AG04450 (cell line): ENCODE results near the gene UNK. TPM values are rescaled to one million over a fixed set of nuclear protein-coding genes. Genes with fewer than 3 reads are reported as not detected.

Experiments used
- CTCF ChIA-PET: fragments of 300-600, 350-600 bp; formaldehyde crosslinking; extraction: SDS; loops from one replicate; lab custom pipeline; 2022; ENCODE audit warnings: antibody characterized with exemption, inconsistent platforms; lab: Charles Lee
- POLR2A ChIA-PET: fragments of 350-600 bp; formaldehyde crosslinking; extraction: SDS; loops from one replicate; lab custom pipeline; 2021; ENCODE audit warnings: antibody characterized with exemption, inconsistent platforms; lab: Yijun Ruan, JAX
- DNase-seq: peaks from one replicate; pipeline ENCODE4 v3.0.0-alpha.2; 2011; ENCODE audit warnings: low read depth, low spot score
- H3K27ac ChIP-seq: one replicate; pipeline ENCODE4 v1.5.1; 2012; ENCODE audit warnings: low read depth, low read length, control low read depth
- H3K27me3 ChIP-seq: one replicate; pipeline ENCODE4 v1.6.0; 2012; ENCODE audit warnings: low read length; ENCODE audit not compliant: control insufficient read depth, insufficient read depth
- H3K4me3 ChIP-seq: 2 replicates; pipeline ENCODE4 v1.5.1; 2011; ENCODE audit warnings: mild to moderate bottlenecking, low read depth, low read length, control low read depth
- H3K9me3 ChIP-seq: 2 replicates; pipeline ENCODE4 v1.5.1; 2012; ENCODE audit warnings: low read length; ENCODE audit not compliant: control insufficient read depth, insufficient read depth
- polyA plus RNA-seq: library from polyadenylated mRNA; depleted of rRNA; stranded (reverse); fragments of >200 nt; gene quantifications from 2 replicates; pipeline ENCODE4 v1.2.3, GENCODE V29; 2011
- TF ChIP-seq, protein P1 (sequence below): IDR thresholded peaks from 2 replicates; pipeline ENCODE4 v1.5.1; 2011; ENCODE audit warnings: low read depth, low read length, control low read depth, inconsistent platforms

UNK gene
- polyA plus RNA-seq, 1 experiment = 11.4 TPM

DNA sequence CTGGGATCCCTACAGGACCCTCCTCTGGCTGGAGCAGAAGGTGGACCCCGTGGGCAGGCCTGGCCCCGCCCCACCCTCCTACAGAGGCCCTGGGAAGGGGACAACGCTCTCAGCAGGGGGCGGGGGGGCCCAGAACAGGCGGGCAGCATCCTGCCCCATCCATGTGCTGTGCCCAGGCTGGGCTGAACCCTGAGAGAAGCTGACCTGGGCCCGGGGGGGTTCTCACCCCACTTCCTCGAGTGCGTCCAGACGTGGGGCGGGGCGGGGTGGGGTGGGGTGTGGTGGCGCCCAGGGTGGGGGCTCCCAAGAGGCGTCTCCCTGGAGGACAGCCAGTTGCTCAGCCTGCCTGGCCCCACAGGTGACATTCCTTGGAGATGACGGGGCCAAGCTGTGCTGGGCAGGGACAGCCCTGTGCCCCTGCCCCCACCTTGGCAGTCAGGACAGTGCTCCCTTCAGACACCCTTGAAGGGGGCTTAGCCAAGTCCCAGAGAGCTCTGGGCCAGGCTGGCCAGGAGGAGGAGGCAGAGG is 60.0 kb downstream of the UNK start:
- Histone ChIP-seq H3K27ac (no peak overlapping the region), H3K27me3 (no peaks in the 10 kb centered on the region), H3K4me3 (no peak overlapping the region), H3K9me3 (no peaks in the 10 kb centered on the region)
- TF ChIP-seq, protein P1, sequence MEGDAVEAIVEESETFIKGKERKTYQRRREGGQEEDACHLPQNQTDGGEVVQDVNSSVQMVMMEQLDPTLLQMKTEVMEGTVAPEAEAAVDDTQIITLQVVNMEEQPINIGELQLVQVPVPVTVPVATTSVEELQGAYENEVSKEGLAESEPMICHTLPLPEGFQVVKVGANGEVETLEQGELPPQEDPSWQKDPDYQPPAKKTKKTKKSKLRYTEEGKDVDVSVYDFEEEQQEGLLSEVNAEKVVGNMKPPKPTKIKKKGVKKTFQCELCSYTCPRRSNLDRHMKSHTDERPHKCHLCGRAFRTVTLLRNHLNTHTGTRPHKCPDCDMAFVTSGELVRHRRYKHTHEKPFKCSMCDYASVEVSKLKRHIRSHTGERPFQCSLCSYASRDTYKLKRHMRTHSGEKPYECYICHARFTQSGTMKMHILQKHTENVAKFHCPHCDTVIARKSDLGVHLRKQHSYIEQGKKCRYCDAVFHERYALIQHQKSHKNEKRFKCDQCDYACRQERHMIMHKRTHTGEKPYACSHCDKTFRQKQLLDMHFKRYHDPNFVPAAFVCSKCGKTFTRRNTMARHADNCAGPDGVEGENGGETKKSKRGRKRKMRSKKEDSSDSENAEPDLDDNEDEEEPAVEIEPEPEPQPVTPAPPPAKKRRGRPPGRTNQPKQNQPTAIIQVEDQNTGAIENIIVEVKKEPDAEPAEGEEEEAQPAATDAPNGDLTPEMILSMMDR = no peak
- ChIA-PET CTCF (interaction anchor here (0.6 to 3.3 kb wide), 6 partner anchors 10 to 247 kb away, joined by 3 to 18 read pairs (median 4); partner anchors contain the start of gene WBP2), POLR2A (interaction anchor here (1.0 kb wide), 1 partner anchor 10 kb away, joined by 5 read pairs; the partner anchor contains the start of gene WBP2)
- no peak for DNase-seq

DNA sequence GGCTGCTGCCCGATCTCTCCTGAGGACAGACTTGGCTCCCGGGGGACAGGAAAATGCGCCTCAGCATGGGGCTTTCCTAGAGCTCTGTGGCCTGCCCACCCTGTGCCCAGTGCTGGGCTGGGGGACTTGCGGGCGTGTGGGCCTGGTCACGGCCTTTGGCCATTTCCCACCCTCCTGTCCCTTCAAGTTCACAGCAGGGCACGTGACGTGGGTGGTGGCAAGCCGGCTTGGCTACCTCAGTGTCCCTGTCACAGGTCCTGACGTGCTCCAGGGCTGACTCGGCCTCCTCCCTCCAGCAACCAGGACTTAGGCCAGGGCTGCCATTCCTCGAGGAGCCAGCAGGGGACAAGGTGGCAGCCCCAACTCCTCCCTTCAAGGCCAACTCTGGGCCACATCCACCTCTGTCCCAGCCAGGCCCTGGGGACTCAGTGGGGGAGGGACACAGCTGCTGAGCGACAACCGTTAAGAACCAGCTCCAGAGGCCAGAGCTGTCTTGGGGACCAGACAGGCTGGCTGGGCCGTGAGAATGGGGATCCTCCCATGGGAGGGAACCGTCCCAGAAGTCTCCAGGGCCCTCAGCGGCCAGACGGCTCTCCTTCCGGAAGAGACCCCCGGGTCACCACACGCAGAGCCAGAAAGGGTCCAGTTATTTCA is 60.6 kb downstream of the UNK start:
- no peaks in the 10 kb centered on the region for H3K9me3 ChIP-seq
- no peak for DNase-seq
- no peak overlapping the region for H3K27ac ChIP-seq

DNA sequence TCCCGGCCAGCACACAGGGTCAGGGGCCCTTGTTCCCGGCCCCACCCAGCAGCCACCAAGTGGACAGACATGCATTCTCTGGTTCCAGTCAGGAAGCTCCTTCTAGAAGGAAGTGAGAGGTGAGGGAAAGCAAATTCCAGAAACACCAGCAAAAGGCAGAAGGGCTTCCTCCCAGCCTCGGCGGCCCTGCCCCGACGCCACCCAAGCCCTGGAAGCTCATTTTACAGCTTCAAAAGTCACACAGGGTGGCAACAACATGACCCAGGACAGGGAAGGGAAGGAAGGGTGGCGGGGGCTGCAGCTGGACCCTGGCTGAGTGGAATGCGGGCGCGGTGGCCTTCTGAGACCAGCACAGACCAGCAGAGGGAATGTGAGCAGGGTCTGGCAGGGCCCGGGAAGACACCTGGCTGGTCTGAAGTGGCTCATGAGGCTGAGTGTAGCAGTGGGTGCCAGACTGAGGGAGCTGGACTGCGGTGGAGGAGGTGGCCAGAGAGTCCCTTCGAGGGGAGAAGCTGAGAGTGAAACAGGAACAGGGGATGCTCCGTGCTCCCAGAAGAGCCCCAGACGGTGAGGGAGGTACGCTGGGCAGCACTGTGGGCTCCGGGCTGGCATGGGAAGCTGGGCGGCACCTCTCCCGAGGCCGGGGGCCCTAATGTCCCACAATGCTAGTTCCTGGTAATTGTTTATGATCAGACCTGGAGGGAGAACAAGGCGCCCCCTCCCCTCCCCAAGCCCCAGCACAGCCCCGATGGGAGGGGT is 61.5 kb downstream of the UNK start:
- POLR2A ChIA-PET = interaction anchor here (1.0 to 1.5 kb wide), 3 partner anchors 9 to 66 kb away, joined by 3 to 5 read pairs (median 3); partner anchors contain the start of genes TRIM65 and WBP2
- CTCF ChIA-PET = interaction anchor here (0.6 to 3.3 kb wide), 8 partner anchors 9 to 426 kb away, joined by 3 to 18 read pairs (median 4); partner anchors contain the start of gene WBP2
- DNase-seq = no peak

More for the DNA sequence above, 60.6 kb downstream of the UNK start:
- ChIA-PET POLR2A (interaction anchor here (1.0 kb wide), 1 partner anchor 10 kb away, joined by 5 read pairs; the partner anchor contains the start of gene WBP2), CTCF (interaction anchor here (0.6 to 3.3 kb wide), 8 partner anchors 10 to 92 kb away, joined by 3 to 18 read pairs (median 3); partner anchors contain the start of gene WBP2)
- Histone ChIP-seq H3K4me3 (no peak overlapping the region), H3K27me3 (no peaks in the 10 kb centered on the region)
- TF ChIP-seq, protein P1 = peak; percentile 72

DNA sequence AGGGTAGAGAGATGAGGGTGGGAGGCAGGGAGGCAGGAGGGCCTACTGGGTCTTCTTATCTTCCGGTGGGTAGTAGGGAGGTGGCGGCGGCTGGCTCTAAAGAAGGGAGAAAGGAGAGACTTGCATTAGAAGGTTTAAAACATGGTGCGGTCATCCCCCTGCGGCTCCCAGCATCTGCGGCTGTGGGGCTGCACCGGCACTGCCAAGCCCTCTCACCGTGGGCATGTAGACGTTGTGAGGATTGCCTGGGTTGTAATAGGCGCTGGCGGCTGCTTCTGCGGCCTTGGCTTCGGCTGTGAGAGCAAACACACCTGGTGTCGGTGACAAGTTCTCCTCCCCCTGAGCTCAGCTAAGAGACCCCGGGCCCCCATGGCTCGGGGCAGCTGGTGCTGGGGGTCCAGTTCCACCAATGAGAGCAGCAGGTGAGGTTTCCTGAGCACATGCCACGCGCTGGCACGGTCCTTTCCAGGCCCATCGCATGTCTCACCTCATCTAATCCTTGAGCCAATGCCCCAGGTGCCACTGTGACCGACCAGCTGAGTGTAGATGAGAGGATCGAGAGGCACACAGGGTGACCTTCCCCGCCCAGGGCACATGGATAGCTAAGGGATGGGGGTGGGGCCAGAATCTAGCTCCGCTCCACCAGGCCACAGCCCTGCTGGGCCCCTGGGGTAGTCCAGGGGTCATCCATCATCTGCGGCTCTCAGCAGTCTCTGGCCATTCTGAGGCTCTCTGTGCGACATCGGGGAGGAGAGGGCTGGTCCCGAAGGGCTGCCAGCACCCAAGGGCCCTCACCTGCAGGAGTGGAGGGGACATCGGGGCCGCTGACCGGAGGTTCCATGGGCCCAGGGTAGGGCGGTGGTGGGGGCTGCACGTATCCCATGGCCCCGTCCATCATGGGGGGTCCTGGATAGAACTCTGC is 62.3 kb downstream of the UNK start:
- ChIA-PET POLR2A (interaction anchor here (1.0 to 1.5 kb wide), 3 partner anchors 8 to 67 kb away, joined by 3 to 5 read pairs (median 3); partner anchors contain the start of genes TRIM65 and WBP2), CTCF (interaction anchor here (0.6 to 3.3 kb wide), 2 partner anchors 8 to 427 kb away, joined by 7 to 18 read pairs; partner anchors contain the start of gene WBP2)
- no peak for DNase-seq
- Histone ChIP-seq H3K27ac (no peak overlapping the region), H3K27me3 (no peaks in the 10 kb centered on the region), H3K9me3 (no peaks in the 10 kb centered on the region), H3K4me3 (no peak overlapping the region)
- TF ChIP-seq, protein P1 = no peak

More for the DNA sequence above, 61.5 kb downstream of the UNK start:
- Histone ChIP-seq H3K27ac (no peak overlapping the region), H3K9me3 (no peaks in the 10 kb centered on the region), H3K27me3 (no peaks in the 10 kb centered on the region), H3K4me3 (no peak overlapping the region)
- TF ChIP-seq, protein P1 = peak; percentile 4; the same call in 1 of the 2 replicates
